Endodermal cell (in vitro differentiated cells): ENCODE data around the gene BNIP3. TPM values are rescaled to one million over a fixed set of nuclear protein-coding genes. Genes with fewer than 3 reads are reported as not detected.
A peak's percentile ranks its signal among the peaks of the same experiment; 100 is the strongest.

Source experiments
- DNase-seq: peaks from one replicate; pipeline ENCODE4 v3.0.0-alpha.2; 2017
- H3K27ac ChIP-seq: 2 replicates; pipeline ENCODE4 v1.5.1; 2013; ENCODE audit warnings: mild to moderate bottlenecking, low read depth, low read length, moderate library complexity
- H3K27me3 ChIP-seq: 2 replicates; pipeline ENCODE4 v1.6.1; 2013; ENCODE audit warnings: mild to moderate bottlenecking, low read length, moderate library complexity; ENCODE audit not compliant: insufficient read depth, control insufficient read depth, poor library complexity, severe bottlenecking
- H3K36me3 ChIP-seq: 2 replicates; pipeline ENCODE4 v1.7.0; 2013; ENCODE audit warnings: mild to moderate bottlenecking, low read length, moderate library complexity; ENCODE audit not compliant: control insufficient read depth, insufficient read depth
- H3K4me1 ChIP-seq: one replicate; pipeline ENCODE4 v1.7.0; 2013; ENCODE audit warnings: low read length; ENCODE audit not compliant: control insufficient read depth, insufficient read depth
- H3K4me3 ChIP-seq: 2 replicates; pipeline ENCODE4 v1.5.1; 2013; ENCODE audit warnings: mild to moderate bottlenecking, low read length, moderate library complexity
- H3K9ac ChIP-seq: 2 replicates; pipeline ENCODE4 v1.6.1; 2013; ENCODE audit warnings: mild to moderate bottlenecking, low read length, moderate library complexity; ENCODE audit not compliant: poor library complexity, severe bottlenecking; ENCODE audit errors: extremely low read depth
- H3K9me3 ChIP-seq: 2 replicates; pipeline ENCODE4 v1.6.1; 2013; ENCODE audit warnings: mild to moderate bottlenecking, low read length, moderate library complexity; ENCODE audit not compliant: control insufficient read depth
- H3K27ac Mint-ChIP-seq: 2 replicates; pipeline ENCODE4 v1.8.0; 2020; ENCODE audit warnings: mixed read lengths
- H3K27me3 Mint-ChIP-seq: 2 replicates; pipeline ENCODE4 v1.8.0; 2021; ENCODE audit warnings: mild to moderate bottlenecking, mixed read lengths; ENCODE audit not compliant: insufficient read depth
- H3K36me3 Mint-ChIP-seq: 2 replicates; pipeline ENCODE4 v1.8.0; 2020; ENCODE audit warnings: low read depth, mixed read lengths
- H3K4me1 Mint-ChIP-seq: 2 replicates; pipeline ENCODE4 v1.8.0; 2020; ENCODE audit warnings: mixed read lengths
- H3K4me3 Mint-ChIP-seq: 2 replicates; pipeline ENCODE4 v1.8.0; 2020; ENCODE audit warnings: mild to moderate bottlenecking, moderate library complexity, mixed read lengths
- H3K9me3 Mint-ChIP-seq: 2 replicates; pipeline ENCODE4 v1.8.0; 2020; ENCODE audit warnings: mild to moderate bottlenecking, mixed read lengths
- WGBS, 2 experiments: methylation state at CpG; one replicate each; pipeline versions ENCODE4 v1.1.5 to v1.1.7; 2013; ENCODE audit warnings: missing lambda C conversion rate in 2 of 2, mixed read lengths in 1 of 2; ENCODE audit not compliant: insufficient coverage in 1 of 2, insufficient read length in 1 of 2; 5-methylcytosine and 5-hydroxymethylcytosine counted together
- total RNA-seq, 2 donors: library from RNA; stranded (reverse); fragmentation: NEBNext Ultra II Directional in 1 of 2; extraction: Animal tissue kit (Norgen Biotek cat#: 25700) in 1 of 2; gene quantifications; 2 replicates in 1 of 2; 3 replicates in 1 of 2; pipeline ENCODE4 v1.2.1, GENCODE V29; 2021
- TF ChIP-seq, protein P1 (sequence below): fragments of 200-600 bp; sonication (generic); conservative IDR thresholded peaks from 2 replicates; pipeline ENCODE4 v1.5.0; 2021; ENCODE audit warnings: antibody characterized with exemption, mild to moderate bottlenecking

The BNIP3 gene
- total RNA-seq, 2 donors from 2014 or later: 93.5 to 108 TPM

DNA sequence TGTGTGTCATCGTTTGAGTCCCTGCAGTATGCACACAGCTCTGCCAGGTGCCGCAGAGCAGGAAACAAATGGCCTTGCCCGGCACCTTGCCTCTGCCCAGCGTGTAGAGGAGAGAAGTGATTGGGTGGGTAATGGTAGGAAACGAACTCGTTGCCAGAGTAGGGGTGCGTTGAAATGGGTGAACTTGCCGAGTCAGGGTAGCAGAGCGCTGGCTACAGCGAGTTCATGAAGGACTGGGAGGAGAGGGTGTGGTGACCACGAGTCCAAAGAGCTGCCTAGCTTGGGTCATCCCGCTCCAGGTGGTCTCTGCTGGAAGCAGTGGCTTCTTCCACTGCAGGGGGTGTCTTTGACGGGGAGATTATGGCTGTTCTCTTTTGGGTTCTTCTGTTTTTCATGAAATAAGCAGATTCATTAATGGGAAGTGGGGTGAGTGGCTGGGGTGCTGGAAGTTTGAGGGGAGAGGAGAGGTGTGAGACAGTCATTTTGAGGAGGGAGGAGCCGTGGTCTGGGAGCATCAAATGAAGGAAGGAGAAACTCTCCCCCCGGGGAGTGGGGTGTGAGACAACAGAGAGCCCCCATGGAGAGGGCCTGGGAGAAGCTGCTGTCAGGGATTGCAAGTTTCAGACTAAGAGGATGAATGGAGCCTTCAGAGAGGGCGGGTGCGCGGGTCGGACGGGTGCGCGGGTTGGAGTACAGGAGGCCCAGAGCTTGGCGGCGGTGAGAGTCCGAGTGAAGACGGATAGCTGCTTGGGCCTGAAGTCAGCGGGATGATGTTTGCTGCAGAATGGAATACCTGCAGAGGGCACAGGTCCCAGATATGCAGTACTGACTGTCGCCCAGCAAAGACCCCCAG is 54.8 kb downstream of the BNIP3 start:
- H3K9me3 Mint-ChIP-seq: peaks cover 27% of the 10 kb centered on the region
- H3K27me3 Mint-ChIP-seq: no peaks in the 10 kb centered on the region
- H3K4me3 ChIP-seq: no peak overlapping the region
- peak; percentile 53 for DNase-seq
- H3K4me3 Mint-ChIP-seq: no peak overlapping the region
- no peak overlapping the region for H3K9ac ChIP-seq
- H3K9me3 ChIP-seq: peaks cover 23% of the 10 kb centered on the region
- TF ChIP-seq, protein P1, sequence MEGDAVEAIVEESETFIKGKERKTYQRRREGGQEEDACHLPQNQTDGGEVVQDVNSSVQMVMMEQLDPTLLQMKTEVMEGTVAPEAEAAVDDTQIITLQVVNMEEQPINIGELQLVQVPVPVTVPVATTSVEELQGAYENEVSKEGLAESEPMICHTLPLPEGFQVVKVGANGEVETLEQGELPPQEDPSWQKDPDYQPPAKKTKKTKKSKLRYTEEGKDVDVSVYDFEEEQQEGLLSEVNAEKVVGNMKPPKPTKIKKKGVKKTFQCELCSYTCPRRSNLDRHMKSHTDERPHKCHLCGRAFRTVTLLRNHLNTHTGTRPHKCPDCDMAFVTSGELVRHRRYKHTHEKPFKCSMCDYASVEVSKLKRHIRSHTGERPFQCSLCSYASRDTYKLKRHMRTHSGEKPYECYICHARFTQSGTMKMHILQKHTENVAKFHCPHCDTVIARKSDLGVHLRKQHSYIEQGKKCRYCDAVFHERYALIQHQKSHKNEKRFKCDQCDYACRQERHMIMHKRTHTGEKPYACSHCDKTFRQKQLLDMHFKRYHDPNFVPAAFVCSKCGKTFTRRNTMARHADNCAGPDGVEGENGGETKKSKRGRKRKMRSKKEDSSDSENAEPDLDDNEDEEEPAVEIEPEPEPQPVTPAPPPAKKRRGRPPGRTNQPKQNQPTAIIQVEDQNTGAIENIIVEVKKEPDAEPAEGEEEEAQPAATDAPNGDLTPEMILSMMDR: no peak
- H3K27ac Mint-ChIP-seq: peak overlapping the region; percentile 70
- peak overlapping the region; percentile 19 for H3K27ac ChIP-seq
- peaks cover 30% of the 10 kb centered on the region for H3K36me3 Mint-ChIP-seq
- H3K36me3 ChIP-seq: peaks cover 19% of the 10 kb centered on the region
- H3K4me1 Mint-ChIP-seq: peaks cover 44% of the 10 kb centered on the region
- 91 to 92% methylated on average over 18 to 28 of the region's 28 CpGs for WGBS, 2 experiments
- no peaks in the 10 kb centered on the region for H3K27me3 ChIP-seq
- H3K4me1 ChIP-seq: peaks cover 13% of the 10 kb centered on the region

DNA sequence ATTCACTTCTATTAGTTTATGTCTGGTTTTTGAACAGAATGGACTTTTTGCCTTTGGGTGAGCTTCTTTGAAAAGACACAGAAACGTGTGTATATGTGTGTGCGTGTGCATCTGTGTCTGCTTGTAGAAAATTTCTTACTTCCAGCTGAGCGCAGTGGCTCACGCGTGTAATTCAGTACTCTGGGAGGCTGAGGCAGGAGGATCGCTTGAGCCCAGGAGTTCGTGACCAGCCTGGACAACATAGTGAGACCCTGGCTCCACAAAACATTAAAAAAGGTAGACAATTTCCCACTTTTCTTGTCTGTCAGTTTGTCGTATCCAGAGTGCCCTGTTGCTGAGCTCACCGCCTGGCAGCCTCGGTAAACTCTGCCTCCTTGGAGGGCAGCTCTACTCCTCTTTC is 55.5 kb downstream of the BNIP3 start:
- Mint-ChIP-seq H3K9me3 (peaks cover 25% of the 10 kb centered on the region), H3K36me3 (peaks cover 28% of the 10 kb centered on the region), H3K4me3 (no peak overlapping the region), H3K27ac (no peak overlapping the region), H3K27me3 (no peaks in the 10 kb centered on the region), H3K4me1 (peaks cover 47% of the 10 kb centered on the region)
- H3K4me1 ChIP-seq: peaks cover 13% of the 10 kb centered on the region
- no peak overlapping the region for H3K27ac ChIP-seq
- TF ChIP-seq, protein P1: no peak
- no peaks in the 10 kb centered on the region for H3K27me3 ChIP-seq
- WGBS, 2 experiments: 94 to 96% methylated on average over 8 to 10 of the region's 10 CpGs
- H3K9me3 ChIP-seq: peaks cover 23% of the 10 kb centered on the region
- peaks cover 19% of the 10 kb centered on the region for H3K36me3 ChIP-seq
- peak; percentile 30 for DNase-seq
- no peak overlapping the region for H3K4me3 ChIP-seq
- H3K9ac ChIP-seq: no peak overlapping the region

DNA sequence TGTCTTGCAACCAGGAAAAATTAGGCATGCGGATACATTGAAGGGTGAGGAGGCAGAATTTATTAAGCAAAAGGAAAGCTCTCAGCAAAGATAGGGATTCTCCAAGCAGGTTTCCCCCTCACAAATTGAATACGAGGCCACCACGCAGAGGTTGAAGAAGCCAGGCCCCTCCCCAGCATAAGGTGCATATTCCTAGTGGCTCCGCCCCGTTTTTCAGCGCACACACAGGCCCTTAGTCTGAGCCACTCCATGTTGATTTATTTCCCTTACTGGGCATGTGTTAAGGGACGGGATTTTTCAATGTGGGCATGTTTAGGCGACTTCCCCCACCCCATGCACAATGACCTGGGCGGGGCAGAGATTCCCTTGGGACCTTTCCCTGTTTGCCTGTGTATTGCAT is 56.0 kb downstream of the BNIP3 start:
- Mint-ChIP-seq H3K4me1 (peaks cover 47% of the 10 kb centered on the region), H3K36me3 (peaks cover 28% of the 10 kb centered on the region), H3K27me3 (no peaks in the 10 kb centered on the region), H3K9me3 (peaks cover 25% of the 10 kb centered on the region), H3K4me3 (no peak overlapping the region), H3K27ac (no peak overlapping the region)
- DNase-seq: peak; percentile 34
- no peak overlapping the region for H3K4me3 ChIP-seq
- no peaks in the 10 kb centered on the region for H3K27me3 ChIP-seq
- 92 to 96% methylated on average over 8 to 9 of the region's 9 CpGs for WGBS, 2 experiments
- no peak overlapping the region for H3K27ac ChIP-seq
- TF ChIP-seq, protein P1: no peak
- no peak overlapping the region for H3K9ac ChIP-seq
- peaks cover 19% of the 10 kb centered on the region for H3K36me3 ChIP-seq
- H3K4me1 ChIP-seq: peaks cover 13% of the 10 kb centered on the region
- peaks cover 23% of the 10 kb centered on the region for H3K9me3 ChIP-seq
